GM12874 (cell line): Measurements from ENCODE around the gene HIVEP3.

Experiments
- CTCF ChIP-seq: IDR thresholded peaks from 2 replicates; pipeline ENCODE4 v1.5.1; 2011; ENCODE audit warnings: low read depth, mild to moderate bottlenecking, control low read depth, low read length, moderate library complexity; ENCODE audit not compliant: insufficient read depth

Gene HIVEP3

GRCh38 chr1:41711581-41711980, 207.1 kb downstream of the HIVEP3 start:
- TF ChIP-seq CTCF, result no peak

GRCh38 chr1:41710980-41711379, 207.7 kb downstream of the HIVEP3 start:
- no peak for TF ChIP-seq CTCF

- no peak for TF ChIP-seq CTCF
Observed at GRCh38 chr1:41709873-41710272, 208.8 kb downstream of the HIVEP3 start.

- no peak for TF ChIP-seq CTCF
Observed at GRCh38 chr1:41709331-41709730, 209.4 kb downstream of the HIVEP3 start.

- TF ChIP-seq CTCF, result no peak
Observed at GRCh38 chr1:41708332-41708731, 210.4 kb downstream of the HIVEP3 start.

- TF ChIP-seq CTCF, result no peak
Observed at GRCh38 chr1:41707793-41708192, 210.9 kb downstream of the HIVEP3 start.

GRCh38 chr1:41705798-41706197, 212.9 kb downstream of the HIVEP3 start:
- no peak for TF ChIP-seq CTCF

- no peak for TF ChIP-seq CTCF
Observed at GRCh38 chr1:41704196-41704595, 214.5 kb downstream of the HIVEP3 start.
